Lower leg skin (tissue), 3 donors: ENCODE results near the gene CHD6.

Experiments used
- CTCF ChIP-seq, 3 donors: fragments of 450-650 bp; IDR thresholded peaks; one replicate each; pipeline ENCODE4 v1.5.1; 2016; ENCODE audit warnings: antibody characterized with exemption in 3 of 3, mild to moderate bottlenecking in 3 of 3, moderate library complexity in 2 of 3
- POLR2A ChIP-seq, 2 donors: fragments of 450-650 bp; IDR thresholded peaks; one replicate each; pipeline ENCODE4 v1.6.1; 2016 to 2017; ENCODE audit warnings: antibody characterized with exemption in 2 of 2, mild to moderate bottlenecking in 1 of 2, moderate library complexity in 1 of 2

- TF ChIP-seq CTCF (IDR thresholded peaks at IDR 0.05), result no peak
- TF ChIP-seq POLR2A (IDR thresholded peaks at IDR 0.05), result no peak
Observed at GRCh38 chr20:41587956-41588355, 30.2 kb downstream of the CHD6 start.
